Neural progenitor cell (in vitro differentiated cells): ENCODE measurements around the gene FGL2. TPM values are rescaled to one million over a fixed set of nuclear protein-coding genes. Genes with fewer than 3 reads are reported as not detected.

Source experiments
- DNase-seq: peaks from one replicate; pipeline ENCODE4 v3.0.0-alpha.2; 2016; ENCODE audit warnings: low spot score
- H2AFZ ChIP-seq: fragments of 200-600 bp; sonication (generic); replicated peaks from 2 replicates; pipeline ENCODE4 v1.6.1; 2016; ENCODE audit warnings: antibody characterized with exemption
- H3F3A ChIP-seq: fragments of 200-600 bp; sonication (generic); 2 replicates; pipeline ENCODE4 v1.6.1; 2016; ENCODE audit warnings: antibody characterized with exemption, low read depth
- H3K27ac ChIP-seq: fragments of 200-600 bp; sonication (generic); 2 replicates; pipeline ENCODE4 v1.5.1; 2016; ENCODE audit warnings: mild to moderate bottlenecking
- H3K27me3 ChIP-seq: fragments of 200-600 bp; sonication (generic); 2 replicates; pipeline ENCODE4 v1.6.1; 2016; ENCODE audit warnings: mild to moderate bottlenecking, moderate library complexity
- H3K36me3 ChIP-seq: fragments of 200-600 bp; sonication (generic); 2 replicates; pipeline ENCODE4 v1.5.1; 2016
- H3K4me1 ChIP-seq: fragments of 200-600 bp; sonication (generic); 2 replicates; pipeline ENCODE4 v1.6.1; 2016; ENCODE audit warnings: mixed run types
- H3K4me2 ChIP-seq: fragments of 200-600 bp; sonication (generic); 2 replicates; pipeline ENCODE4 v1.6.1; 2016
- H3K4me3 ChIP-seq: fragments of 200-600 bp; sonication (generic); 2 replicates; pipeline ENCODE4 v1.5.1; 2016
- H3K79me2 ChIP-seq: fragments of 200-600 bp; sonication (generic); 2 replicates; pipeline ENCODE4 v1.6.1; 2016; ENCODE audit warnings: low read depth
- H3K9ac ChIP-seq: fragments of 200-600 bp; sonication (generic); 2 replicates; pipeline ENCODE4 v1.6.1; 2016
- H3K9me3 ChIP-seq: fragments of 200-600 bp; sonication (generic); 2 replicates; pipeline ENCODE4 v1.5.1; 2016; ENCODE audit warnings: low read depth
- H4K20me1 ChIP-seq: fragments of 200-600 bp; sonication (generic); 2 replicates; pipeline ENCODE4 v1.6.1; 2016; ENCODE audit warnings: low read depth
- H3K27ac Mint-ChIP-seq: 3 replicates; pipeline ENCODE4 v1.8.0; 2021; ENCODE audit warnings: mixed read lengths
- H3K27me3 Mint-ChIP-seq: 2 replicates; pipeline ENCODE4 v1.8.0; 2022; ENCODE audit warnings: low read depth, mild to moderate bottlenecking, inconsistent platforms, moderate library complexity, mixed read lengths; ENCODE audit not compliant: insufficient read depth
- H3K36me3 Mint-ChIP-seq: 3 replicates; pipeline ENCODE4 v1.8.0; 2021; ENCODE audit warnings: mixed read lengths
- H3K4me1 Mint-ChIP-seq: 3 replicates; pipeline ENCODE4 v1.8.0; 2021; ENCODE audit warnings: mixed read lengths
- H3K4me3 Mint-ChIP-seq: 3 replicates; pipeline ENCODE4 v1.8.0; 2021; ENCODE audit warnings: mild to moderate bottlenecking, moderate library complexity, mixed read lengths
- H3K9me3 Mint-ChIP-seq: 3 replicates; pipeline ENCODE4 v1.8.0; 2020; ENCODE audit warnings: mixed read lengths
- CTCF ChIP-seq: fragments of 200-600 bp; sonication (generic); IDR thresholded peaks from 2 replicates; pipeline ENCODE4 v1.5.1; 2017; ENCODE audit warnings: antibody characterized with exemption, mild to moderate bottlenecking
- EZH2 ChIP-seq: fragments of 200-600 bp; sonication (generic); IDR thresholded peaks from 2 replicates; pipeline ENCODE4 v1.6.1; 2017; ENCODE audit warnings: antibody characterized with exemption, mild to moderate bottlenecking, moderate library complexity
- EZH2phosphoT487 ChIP-seq: fragments of 200-600 bp; sonication (generic); IDR thresholded peaks from 2 replicates; pipeline ENCODE4 v1.6.1; 2017; ENCODE audit warnings: antibody characterized with exemption
- total RNA-seq: library from RNA; depleted of rRNA; stranded (reverse); fragments of >200 nt; gene quantifications from 2 replicates; pipeline ENCODE4 v1.2.3, GENCODE V29; 2015; ENCODE audit warnings: low replicate concordance

The FGL2 gene
- total RNA-seq, 1 donor from 2014 or later: not detected

- no peak overlapping the region for H3K4me3 Mint-ChIP-seq
- Histone ChIP-seq H2AFZ (no peak overlapping the region), H3K27me3 (no peaks in the 10 kb centered on the region), H3K9ac (no peak overlapping the region), H3K4me1 (peaks cover 14% of the 10 kb centered on the region), H3K79me2 (no peaks in the 10 kb centered on the region), H4K20me1 (no peaks in the 10 kb centered on the region), H3K4me3 (no peak overlapping the region), H3K36me3 (no peaks in the 10 kb centered on the region), H3K27ac (no peak overlapping the region), H3K4me2 (no peak overlapping the region), H3F3A (no peaks in the 10 kb centered on the region), H3K9me3 (no peaks in the 10 kb centered on the region)
- no peak overlapping the region for H3K27ac Mint-ChIP-seq
- no peaks in the 10 kb centered on the region for H3K27me3 Mint-ChIP-seq
- TF ChIP-seq CTCF (no peak), EZH2 (no peak), EZH2phosphoT487 (no peak)
- peaks cover 4% of the 10 kb centered on the region for H3K4me1 Mint-ChIP-seq
- no peaks in the 10 kb centered on the region for H3K36me3 Mint-ChIP-seq
- no peaks in the 10 kb centered on the region for H3K9me3 Mint-ChIP-seq
- no peak for DNase-seq
Observed at GRCh38 chr7:77246026-77246640, 46.5 kb upstream of the FGL2 start.

- Histone ChIP-seq H2AFZ (no peak overlapping the region), H3K4me2 (no peak overlapping the region), H3K79me2 (no peaks in the 10 kb centered on the region), H3K9ac (no peak overlapping the region), H3K4me3 (no peak overlapping the region), H3K36me3 (no peaks in the 10 kb centered on the region), H3K4me1 (peaks cover 14% of the 10 kb centered on the region), H3K27ac (no peak overlapping the region), H3K27me3 (no peaks in the 10 kb centered on the region), H3F3A (no peaks in the 10 kb centered on the region), H3K9me3 (no peaks in the 10 kb centered on the region), H4K20me1 (no peaks in the 10 kb centered on the region)
- DNase-seq: no peak
- H3K27ac Mint-ChIP-seq: no peak overlapping the region
- H3K9me3 Mint-ChIP-seq: no peaks in the 10 kb centered on the region
- H3K36me3 Mint-ChIP-seq: no peaks in the 10 kb centered on the region
- H3K4me1 Mint-ChIP-seq: peaks cover 4% of the 10 kb centered on the region
- no peaks in the 10 kb centered on the region for H3K27me3 Mint-ChIP-seq
- TF ChIP-seq EZH2phosphoT487: no peak
- TF ChIP-seq CTCF: no peak
- TF ChIP-seq EZH2: no peak
- no peak overlapping the region for H3K4me3 Mint-ChIP-seq
Observed at GRCh38 chr7:77245015-77245755, 45.6 kb upstream of the FGL2 start.

- Histone ChIP-seq H3K27ac (no peak overlapping the region), H3K9ac (no peak overlapping the region), H3K4me2 (no peak overlapping the region), H3F3A (no peaks in the 10 kb centered on the region), H3K4me1 (peaks cover 14% of the 10 kb centered on the region), H3K4me3 (no peak overlapping the region), H3K79me2 (no peaks in the 10 kb centered on the region), H2AFZ (no peak overlapping the region), H3K27me3 (no peaks in the 10 kb centered on the region), H4K20me1 (no peaks in the 10 kb centered on the region), H3K36me3 (no peaks in the 10 kb centered on the region), H3K9me3 (no peaks in the 10 kb centered on the region)
- peak overlapping the region; percentile 44 for H3K27ac Mint-ChIP-seq
- peaks cover 4% of the 10 kb centered on the region for H3K4me1 Mint-ChIP-seq
- no peaks in the 10 kb centered on the region for H3K36me3 Mint-ChIP-seq
- no peak for TF ChIP-seq CTCF
- TF ChIP-seq EZH2phosphoT487: no peak
- TF ChIP-seq EZH2: no peak
- H3K9me3 Mint-ChIP-seq: no peaks in the 10 kb centered on the region
- no peaks in the 10 kb centered on the region for H3K27me3 Mint-ChIP-seq
- H3K4me3 Mint-ChIP-seq: no peak overlapping the region
- DNase-seq: no peak
Observed at GRCh38 chr7:77244222-77244934, 44.8 kb upstream of the FGL2 start.
